Vagina (tissue), 2 donors: ENCODE measurements around the gene EVC. TPM values are rescaled to one million over a fixed set of nuclear protein-coding genes. Genes with fewer than 3 reads are reported as not detected.

ENCODE experiments used
- DNase-seq, 2 donors: peaks; one replicate each; pipeline ENCODE4 v3.0.0-alpha.2; 2017; ENCODE audit errors: extremely low spot score in 2 of 2
- H3K27ac ChIP-seq: fragments of 200-600 bp; sonication (generic); one replicate; pipeline ENCODE4 v1.5.1; 2019
- H3K27me3 ChIP-seq: fragments of 200-600 bp; sonication (generic); one replicate; pipeline ENCODE4 v1.5.1; 2019
- H3K36me3 ChIP-seq, 2 donors: fragments of 200-600 bp; sonication (generic); one replicate each; pipeline ENCODE4 v1.5.1; 2017 to 2019
- H3K4me1 ChIP-seq: fragments of 200-600 bp; sonication (generic); one replicate; pipeline ENCODE4 v1.5.1; 2019
- H3K4me3 ChIP-seq, 2 donors: fragments of 200-600 bp; sonication (generic); 1 replicate in 1 of 2; 2 replicates in 1 of 2; pipeline ENCODE4 v1.5.1; 2016 to 2019
- H3K9me3 ChIP-seq: fragments of 200-600 bp; sonication (generic); one replicate; pipeline ENCODE4 v1.5.1; 2019
- CTCF ChIP-seq, 3 experiments: fragments of 450-650 bp in 2 of 3; fragments of 200-600 bp in 1 of 3; sonication (generic) in 1 of 3; IDR thresholded peaks; one replicate each; pipeline ENCODE4 v1.5.1; 2017 to 2019; ENCODE audit warnings: antibody characterized with exemption in 3 of 3, mild to moderate bottlenecking in 2 of 3, moderate library complexity in 2 of 3
- POLR2A ChIP-seq, 2 donors: fragments of 450-650 bp; IDR thresholded peaks; one replicate each; pipeline ENCODE4 v1.6.1; 2017; ENCODE audit warnings: antibody characterized with exemption in 2 of 2, mild to moderate bottlenecking in 2 of 2, moderate library complexity in 2 of 2
- POLR2AphosphoS5 ChIP-seq, 2 donors: sonication (generic); formaldehyde crosslinking; IDR thresholded peaks; one replicate each; pipeline ENCODE4 v1.9.0; 2017; ENCODE audit warnings: antibody characterized with exemption in 2 of 2, mild to moderate bottlenecking in 2 of 2, low read depth in 1 of 2; ENCODE audit not compliant: insufficient read depth in 1 of 2
- intact Hi-C: fragments of 100-400 bp; cut with DNase I; formaldehyde crosslinking; loops from one replicate; pipeline ENCODE4 v1.15.1; 2023
- total RNA-seq: library from RNA; depleted of rRNA; stranded (reverse); fragments of >200 nt; gene quantifications from one replicate; pipeline ENCODE4 v1.2.3, GENCODE V29; 2016

Gene EVC
- total RNA-seq, 1 donor from 2014 or later, result 19.4 TPM

- no peak for DNase-seq
- intact Hi-C loops, result no loop called here
- Histone ChIP-seq H3K4me3 (no peak overlapping the region), H3K36me3 (peaks cover 0 to 27% of the 10 kb centered on the region in 2 donors), H3K4me1 (no peaks in the 10 kb centered on the region), H3K27me3 (no peaks in the 10 kb centered on the region), H3K27ac (no peak overlapping the region), H3K9me3 (no peaks in the 10 kb centered on the region)
- no peak for TF ChIP-seq POLR2A (IDR thresholded peaks at IDR 0.05)
- TF ChIP-seq CTCF (IDR thresholded peaks at IDR 0.05), result no peak
- no peak for TF ChIP-seq POLR2AphosphoS5 (IDR thresholded peaks at IDR 0.05; ENCODE audit: insufficient read depth in 1 of 2, low read depth in 1 of 2)
Observed at GRCh38 chr4:5800496-5800895, 89.5 kb downstream of the EVC start.

- DNase-seq, result no peak
- intact Hi-C loops, result no loop called here
- TF ChIP-seq CTCF (IDR thresholded peaks at IDR 0.05), result no peak
- no peak for TF ChIP-seq POLR2A (IDR thresholded peaks at IDR 0.05)
- TF ChIP-seq POLR2AphosphoS5 (IDR thresholded peaks at IDR 0.05; ENCODE audit: insufficient read depth in 1 of 2, low read depth in 1 of 2), result no peak
- Histone ChIP-seq H3K4me1 (no peaks in the 10 kb centered on the region), H3K4me3 (no peak overlapping the region), H3K27me3 (no peaks in the 10 kb centered on the region), H3K27ac (no peak overlapping the region), H3K36me3 (peaks cover 0 to 21% of the 10 kb centered on the region in 2 donors), H3K9me3 (no peaks in the 10 kb centered on the region)
Observed at GRCh38 chr4:5801696-5802095, 90.7 kb downstream of the EVC start.

- Histone ChIP-seq H3K27me3 (no peaks in the 10 kb centered on the region), H3K4me3 (no peak overlapping the region), H3K9me3 (no peaks in the 10 kb centered on the region), H3K4me1 (no peaks in the 10 kb centered on the region), H3K36me3 (peaks cover 0 to 14% of the 10 kb centered on the region in 2 donors), H3K27ac (no peak overlapping the region)
- intact Hi-C loops, result no loop called here
- no peak for DNase-seq
- no peak for TF ChIP-seq POLR2A (IDR thresholded peaks at IDR 0.05)
- TF ChIP-seq POLR2AphosphoS5 (IDR thresholded peaks at IDR 0.05; ENCODE audit: insufficient read depth in 1 of 2, low read depth in 1 of 2), result no peak
- TF ChIP-seq CTCF (IDR thresholded peaks at IDR 0.05), result no peak
Observed at GRCh38 chr4:5802565-5802964, 91.6 kb downstream of the EVC start.

- intact Hi-C loops, result no loop called here
Observed at GRCh38 chr4:5804656-5805055, 93.7 kb downstream of the EVC start.

More at GRCh38 chr4:5804656-5805055, 93.7 kb downstream of the EVC start:
- no peaks in the 10 kb centered on the region for H3K27me3 ChIP-seq
- no peak for DNase-seq
- peaks cover 0 to 19% of the 10 kb centered on the region in 2 donors for H3K36me3 ChIP-seq
- no peaks in the 10 kb centered on the region for H3K4me1 ChIP-seq
- no peak overlapping the region for H3K27ac ChIP-seq
- TF ChIP-seq POLR2AphosphoS5 (IDR thresholded peaks at IDR 0.05; ENCODE audit: insufficient read depth in 1 of 2, low read depth in 1 of 2) (no peak), POLR2A (IDR thresholded peaks at IDR 0.05) (no peak), CTCF (IDR thresholded peaks at IDR 0.05) (no peak)
- no peak overlapping the region for H3K4me3 ChIP-seq
- no peaks in the 10 kb centered on the region for H3K9me3 ChIP-seq
